Epithelial cell of proximal tubule (primary cell): ENCODE measurements around the gene CAMKMT. TPM values are rescaled to one million over a fixed set of nuclear protein-coding genes. Genes with fewer than 3 reads are reported as not detected.

ENCODE experiments used
- DNase-seq: peaks from one replicate; pipeline ENCODE4 v3.0.0-alpha.2; 2011; ENCODE audit warnings: low read depth
- H3K4me3 ChIP-seq: 2 replicates; pipeline ENCODE4 v1.5.1; 2011; ENCODE audit warnings: low read depth, mild to moderate bottlenecking, low read length
- total RNA-seq: library from RNA; depleted of rRNA; stranded (reverse); fragments of >200 nt; gene quantifications from 2 replicates; pipeline ENCODE4 v1.2.3, GENCODE V29; 2015
- TF ChIP-seq, protein P1 (sequence below): conservative IDR thresholded peaks from 2 replicates; pipeline ENCODE4 v1.5.1; 2012; ENCODE audit warnings: low read depth, mild to moderate bottlenecking, low read length

CAMKMT gene
- total RNA-seq, 1 donor from 2014 or later, result 2.4 TPM

DNA sequence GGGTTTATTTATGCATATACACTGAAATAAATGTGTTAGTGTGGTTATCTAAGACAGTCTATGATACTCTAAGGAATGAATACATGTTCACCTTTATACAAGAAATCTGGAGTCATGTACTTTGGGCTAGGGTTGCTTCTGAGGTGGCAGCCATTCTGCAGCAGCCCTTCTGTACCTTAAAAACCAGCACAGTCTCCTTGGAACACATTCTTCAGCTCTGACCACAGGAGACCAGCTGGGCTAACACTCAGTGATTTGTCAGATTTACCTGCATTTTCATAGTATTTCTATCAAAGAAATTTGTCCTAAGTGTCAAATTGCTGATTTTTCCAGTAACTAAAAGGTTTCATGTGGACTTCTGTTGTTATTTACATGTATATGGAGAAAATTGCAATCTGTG lies 167.7 kb downstream of the CAMKMT start:
- TF ChIP-seq, protein P1, sequence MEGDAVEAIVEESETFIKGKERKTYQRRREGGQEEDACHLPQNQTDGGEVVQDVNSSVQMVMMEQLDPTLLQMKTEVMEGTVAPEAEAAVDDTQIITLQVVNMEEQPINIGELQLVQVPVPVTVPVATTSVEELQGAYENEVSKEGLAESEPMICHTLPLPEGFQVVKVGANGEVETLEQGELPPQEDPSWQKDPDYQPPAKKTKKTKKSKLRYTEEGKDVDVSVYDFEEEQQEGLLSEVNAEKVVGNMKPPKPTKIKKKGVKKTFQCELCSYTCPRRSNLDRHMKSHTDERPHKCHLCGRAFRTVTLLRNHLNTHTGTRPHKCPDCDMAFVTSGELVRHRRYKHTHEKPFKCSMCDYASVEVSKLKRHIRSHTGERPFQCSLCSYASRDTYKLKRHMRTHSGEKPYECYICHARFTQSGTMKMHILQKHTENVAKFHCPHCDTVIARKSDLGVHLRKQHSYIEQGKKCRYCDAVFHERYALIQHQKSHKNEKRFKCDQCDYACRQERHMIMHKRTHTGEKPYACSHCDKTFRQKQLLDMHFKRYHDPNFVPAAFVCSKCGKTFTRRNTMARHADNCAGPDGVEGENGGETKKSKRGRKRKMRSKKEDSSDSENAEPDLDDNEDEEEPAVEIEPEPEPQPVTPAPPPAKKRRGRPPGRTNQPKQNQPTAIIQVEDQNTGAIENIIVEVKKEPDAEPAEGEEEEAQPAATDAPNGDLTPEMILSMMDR, result no peak
- H3K4me3 ChIP-seq, result no peak overlapping the region
- no peak for DNase-seq

DNA sequence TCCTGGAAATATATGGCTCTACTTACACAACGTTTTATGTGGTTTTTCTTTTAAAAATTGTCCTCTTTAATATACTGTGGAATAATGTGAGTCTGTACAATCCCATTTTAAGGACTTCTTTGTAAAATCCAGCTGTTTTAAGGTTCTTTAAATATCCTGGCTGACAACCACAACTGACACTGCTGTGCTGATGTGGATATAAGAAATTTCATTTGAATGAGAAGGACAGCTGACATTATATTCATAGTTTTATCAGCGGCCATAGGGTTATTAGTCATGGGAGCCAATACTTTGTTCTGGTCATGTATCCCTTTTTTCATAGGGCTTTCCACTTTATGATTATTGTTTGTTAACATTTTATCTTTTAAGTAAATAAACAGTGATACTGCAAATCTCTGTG lies 169.5 kb downstream of the CAMKMT start:
- H3K4me3 ChIP-seq, result no peak overlapping the region
- TF ChIP-seq, protein P1, result no peak

DNA sequence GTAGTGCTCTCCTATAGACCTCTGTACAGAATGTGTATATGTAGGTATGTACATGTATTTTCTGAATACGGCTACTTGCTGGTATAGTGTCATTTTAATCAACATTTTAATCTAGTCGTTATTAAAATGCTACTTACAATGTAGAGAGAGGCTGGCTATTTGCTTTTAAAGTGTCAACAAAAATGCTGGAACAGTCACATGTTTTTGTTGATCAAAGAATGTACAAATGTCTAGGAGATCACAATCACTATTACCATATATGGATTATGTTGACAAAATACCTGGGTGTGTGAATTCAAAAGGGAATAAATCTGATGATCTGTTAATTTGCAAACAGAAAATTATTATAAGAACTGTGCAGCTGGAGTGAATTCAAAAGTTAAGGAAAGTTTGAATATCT lies 170.3 kb downstream of the CAMKMT start:
- TF ChIP-seq, protein P1, result no peak
- no peak for DNase-seq

More for the DNA sequence above, 169.5 kb downstream of the CAMKMT start:
- no peak for DNase-seq

DNA sequence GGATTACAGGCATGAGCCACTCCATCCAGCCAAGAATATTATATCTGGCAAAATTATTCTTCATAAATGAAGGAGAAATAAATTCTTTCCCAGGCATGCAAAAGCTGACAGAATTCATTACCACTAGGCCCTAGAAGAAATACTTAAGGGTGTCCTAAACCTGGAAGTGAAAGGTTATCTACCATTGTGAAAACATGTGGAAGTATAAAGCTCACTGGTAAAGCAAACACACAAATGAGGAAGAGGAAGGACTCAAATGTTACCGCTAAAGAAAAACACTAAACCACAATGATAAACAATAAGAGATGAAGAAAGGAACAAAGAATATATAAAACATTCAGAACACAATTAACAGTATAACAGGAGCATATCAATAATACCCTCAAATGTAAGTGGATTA lies 171.8 kb downstream of the CAMKMT start:
- no peak overlapping the region for H3K4me3 ChIP-seq
- no peak for DNase-seq
- TF ChIP-seq, protein P1, result no peak

More for the DNA sequence above, 170.3 kb downstream of the CAMKMT start:
- no peak overlapping the region for H3K4me3 ChIP-seq

DNA sequence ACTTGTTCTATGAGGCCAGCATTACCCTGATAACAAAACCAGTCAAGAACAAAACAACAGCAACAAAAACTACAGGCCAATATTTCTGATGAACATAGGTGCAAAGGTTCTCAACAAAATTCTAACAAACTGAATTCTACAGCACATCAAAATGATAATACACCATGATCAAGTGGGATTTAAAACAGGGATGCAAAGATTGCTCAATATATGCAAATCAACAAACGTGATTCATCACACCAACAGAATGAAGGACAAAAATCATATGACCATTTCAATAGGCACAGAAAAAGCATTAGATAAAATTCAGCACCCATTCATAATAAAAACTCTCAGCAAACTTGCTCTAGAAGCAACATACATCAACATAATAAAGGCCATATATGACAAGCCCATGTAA lies 173.6 kb downstream of the CAMKMT start:
- TF ChIP-seq, protein P1, result no peak
- H3K4me3 ChIP-seq, result no peak overlapping the region
- DNase-seq, result no peak

DNA sequence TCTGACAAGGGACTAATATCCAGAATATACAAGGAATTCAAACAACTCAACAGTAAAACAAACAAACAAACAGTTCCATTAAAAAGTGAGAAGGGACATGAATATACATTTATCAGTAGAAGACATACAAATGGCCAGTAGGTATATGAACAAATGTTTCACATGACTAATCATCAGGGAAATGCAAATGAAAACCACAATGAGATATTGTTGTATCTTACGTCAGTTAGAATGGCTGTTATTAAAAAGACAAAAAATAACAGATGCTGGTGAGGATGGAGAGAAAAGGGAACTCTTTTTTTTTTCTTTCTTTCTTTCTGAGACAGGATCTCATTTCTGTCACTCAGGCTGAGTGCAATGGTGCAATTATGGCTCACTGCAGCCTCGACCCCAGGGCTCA lies 175.5 kb downstream of the CAMKMT start:
- DNase-seq, result no peak
- TF ChIP-seq, protein P1, result no peak
- H3K4me3 ChIP-seq, result no peak overlapping the region

DNA sequence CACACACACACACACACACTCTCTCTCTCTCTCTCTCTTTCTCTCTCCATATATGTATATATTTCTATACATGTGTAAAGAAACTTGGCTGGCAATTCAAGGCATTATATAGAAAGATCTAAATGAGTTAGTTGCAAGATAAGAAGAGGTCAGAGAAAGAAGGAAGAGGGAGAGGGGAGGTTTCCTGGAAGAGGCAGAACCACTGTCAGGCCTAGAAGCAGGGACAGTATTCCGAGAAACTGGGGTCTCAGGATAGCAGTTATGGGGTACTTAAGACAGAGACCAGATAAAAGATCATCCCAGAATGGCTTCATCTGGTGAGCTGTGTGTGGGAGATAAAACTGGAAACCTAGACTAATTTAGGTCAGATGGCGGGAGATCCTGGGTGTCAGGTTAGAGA lies 180.8 kb downstream of the CAMKMT start:
- no peak for DNase-seq
- TF ChIP-seq, protein P1, result no peak
- no peak overlapping the region for H3K4me3 ChIP-seq
